HCT116 (cell line): ENCODE measurements around the gene WDR72. TPM values are rescaled to one million over a fixed set of nuclear protein-coding genes. Genes with fewer than 3 reads are reported as not detected.

Experiments
- ATAC-seq: fragments of 200-7000 bp; cut with Tn5 transposase; 2 replicates; pipeline ENCODE4 v1.9.1; 2020; ENCODE audit warnings: mild to moderate bottlenecking, moderate library complexity
- BruUV-seq: library from RNA; stranded (reverse); fragments of 400-500 nt; replicated peaks from 2 replicates; lab custom pipeline; 2021; lab: Mats Ljungman, UMichigan
- CTCF ChIA-PET: fragments of 300-600 bp; sonication (Branson Sonifier 250); formaldehyde crosslinking; loops from one replicate; lab custom pipeline; 2021; ENCODE audit warnings: antibody characterized with exemption; lab: Charles Lee
- POLR2A ChIA-PET: fragments of 300-600, 350-600 bp; sonication (Branson Sonifier 250); formaldehyde crosslinking; loops from one replicate; lab custom pipeline; 2021; ENCODE audit warnings: antibody characterized with exemption; lab: Charles Lee
- RAD21 ChIA-PET, 2 experiments: fragments of 300-600 bp; sonication (Branson Sonifier 250); formaldehyde crosslinking; loops; one replicate each; lab custom pipeline; 2023; ENCODE audit warnings: low total read pairs in 2 of 2; ENCODE audit not compliant: uncharacterized antibody in 2 of 2, unreplicated experiment in 2 of 2, low non-redundant PET in 1 of 2; lab: Charles Lee
- DNase-seq: peaks from one replicate; pipeline ENCODE4 v3.0.0-alpha.2; 2010; ENCODE audit warnings: low read depth, low spot score
- H2AFZ ChIP-seq: fragments of 200-600 bp; shearing (Covaris generic), sonication (generic); 2 replicates; pipeline ENCODE4 v1.6.1; 2017; ENCODE audit warnings: low read depth, mixed run types, mixed read lengths, antibody characterized with exemption, low read length; ENCODE audit not compliant: poor library complexity, severe bottlenecking
- H3K27ac ChIP-seq: 2 replicates; pipeline ENCODE4 v1.5.1; 2012; ENCODE audit warnings: low read depth, low read length
- H3K27me3 ChIP-seq: fragments of 200-600 bp; sonication (generic); 2 replicates; pipeline ENCODE4 v1.6.1; 2016; ENCODE audit warnings: mixed run types, low read length, mixed read lengths; ENCODE audit not compliant: insufficient read depth
- H3K36me3 ChIP-seq, 2 experiments: fragments of 200-500 bp in 1 of 2; fragments of 200-600 bp in 1 of 2; sonication (Bioruptor generic) in 1 of 2; sonication (generic) in 1 of 2; 2 replicates each; pipeline versions ENCODE4 v1.5.1 to v1.6.1; 2014 to 2016; ENCODE audit warnings: low read length in 2 of 2, inconsistent platforms in 1 of 2, mixed read lengths in 1 of 2, mixed run types in 1 of 2; ENCODE audit not compliant: insufficient read depth in 2 of 2, control insufficient read depth in 1 of 2
- H3K4me1 ChIP-seq, 2 experiments: fragments of 200-600 bp in 1 of 2; sonication (generic) in 1 of 2; 2 replicates each; pipeline versions ENCODE4 v1.5.1 to v1.6.1; 2012 to 2017; ENCODE audit warnings: low read length in 2 of 2, inconsistent platforms in 1 of 2, mild to moderate bottlenecking in 1 of 2, mixed read lengths in 1 of 2, mixed run types in 1 of 2, moderate library complexity in 1 of 2; ENCODE audit not compliant: insufficient read depth in 2 of 2, control insufficient read depth in 1 of 2
- H3K4me2 ChIP-seq: fragments of 200-600 bp; sonication (generic); 2 replicates; pipeline ENCODE4 v1.6.1; 2017; ENCODE audit warnings: mixed run types, low read length, mixed read lengths
- H3K4me3 ChIP-seq, 2 experiments: fragments of 200-600 bp in 1 of 2; sonication (generic) in 1 of 2; replicated peaks in 1 of 2; 2 replicates each; pipeline ENCODE4 v1.5.1; 2011 to 2016; ENCODE audit warnings: low read length in 2 of 2, control low read depth in 1 of 2, low read depth in 1 of 2, mild to moderate bottlenecking in 1 of 2, mixed read lengths in 1 of 2, mixed run types in 1 of 2
- H3K79me2 ChIP-seq: fragments of 200-600 bp; sonication (generic); 2 replicates; pipeline ENCODE4 v1.6.1; 2017; ENCODE audit warnings: mild to moderate bottlenecking, mixed run types, low read length, moderate library complexity, mixed read lengths; ENCODE audit not compliant: insufficient read depth
- H3K9ac ChIP-seq: fragments of 200-600 bp; sonication (generic); 2 replicates; pipeline ENCODE4 v1.6.1; 2016; ENCODE audit warnings: low read length, mixed read lengths
- H3K9me2 ChIP-seq: fragments of 200-600 bp; sonication (generic), shearing (Covaris generic); 2 replicates; pipeline ENCODE4 v1.6.1; 2017; ENCODE audit warnings: mixed run types, mild to moderate bottlenecking, moderate library complexity; ENCODE audit not compliant: insufficient read depth
- H3K9me3 ChIP-seq, 2 experiments: fragments of 200-500 bp in 1 of 2; fragments of 200-600 bp in 1 of 2; sonication (Bioruptor generic) in 1 of 2; sonication (generic) in 1 of 2; 2 replicates each; pipeline ENCODE4 v1.6.1; 2014 to 2017; ENCODE audit warnings: low read length in 2 of 2, mixed read lengths in 2 of 2, inconsistent platforms in 1 of 2, low read depth in 1 of 2, mild to moderate bottlenecking in 1 of 2, mixed run types in 1 of 2, moderate library complexity in 1 of 2; ENCODE audit not compliant: control insufficient read depth in 1 of 2, insufficient read depth in 1 of 2
- H4K20me1 ChIP-seq: fragments of 200-600 bp; sonication (generic), shearing (Covaris generic); 2 replicates; pipeline ENCODE4 v1.6.1; 2017; ENCODE audit warnings: mixed run types, mild to moderate bottlenecking, moderate library complexity; ENCODE audit not compliant: insufficient read depth
- EGR1 ChIP-seq: IDR thresholded peaks from 2 replicates; pipeline ENCODE4 v1.6.1; 2012; ENCODE audit warnings: low read depth
- ELF1 ChIP-seq: IDR thresholded peaks from 2 replicates; pipeline ENCODE4 v1.6.1; 2012; ENCODE audit warnings: low read depth, borderline replicate concordance
- EZH2 ChIP-seq: fragments of 200-600 bp; sonication (generic); IDR thresholded peaks from 2 replicates; pipeline ENCODE4 v1.6.1; 2017; ENCODE audit warnings: antibody characterized with exemption, mixed run types
- EZH2phosphoT487 ChIP-seq: fragments of 200-600 bp; IDR thresholded peaks from 2 replicates; pipeline ENCODE4 v1.6.1; 2018; ENCODE audit warnings: antibody characterized with exemption, borderline replicate concordance
- FOSL1 ChIP-seq: IDR thresholded peaks from 2 replicates; pipeline ENCODE4 v1.6.1; 2012; ENCODE audit warnings: low read depth
- JUND ChIP-seq: IDR thresholded peaks from 2 replicates; pipeline ENCODE4 v1.6.1; 2012
- POLR2A ChIP-seq: IDR thresholded peaks from 2 replicates; pipeline ENCODE4 v1.7.0; 2011; ENCODE audit warnings: borderline replicate concordance; ENCODE audit not compliant: insufficient read depth, insufficient read length; ENCODE audit errors: extremely low read depth
- RAD21 ChIP-seq: IDR thresholded peaks from 2 replicates; pipeline ENCODE4 v1.6.1; 2012; ENCODE audit warnings: low read depth, mild to moderate bottlenecking
- SIN3A ChIP-seq: IDR thresholded peaks from 2 replicates; pipeline ENCODE4 v1.6.1; 2012; ENCODE audit warnings: low read depth
- TCF7L2 ChIP-seq: IDR thresholded peaks from 2 replicates; pipeline ENCODE4 v1.7.0; 2011; ENCODE audit warnings: borderline replicate concordance, inconsistent platforms; ENCODE audit not compliant: insufficient read depth, insufficient read length; ENCODE audit errors: extremely low read depth
- ZFX ChIP-seq: fragments of 450-650 bp; IDR thresholded peaks from 2 replicates; pipeline ENCODE4 v1.6.1; 2017
- intact Hi-C: fragments of 100-400 bp; cut with micrococcal nuclease; formaldehyde crosslinking; loops from 2 replicates; pipeline ENCODE4 v1.10.0; 2022
- total RNA-seq: library from RNA; stranded (reverse); gene quantifications from one replicate; pipeline ENCODE4 v1.2.1, GENCODE V29; 2021; ENCODE audit not compliant: unreplicated experiment
- TF ChIP-seq, protein P1 (sequence below): IDR thresholded peaks from 2 replicates; pipeline ENCODE4 v1.6.1; 2012; ENCODE audit warnings: low read depth
- TF ChIP-seq, protein P2 (sequence below): IDR thresholded peaks from 2 replicates; pipeline ENCODE4 v1.6.1; 2012
- TF ChIP-seq, protein P3 (sequence below): IDR thresholded peaks from 2 replicates; pipeline ENCODE4 v1.6.1; 2012
- TF ChIP-seq, protein P4 (sequence below): IDR thresholded peaks from 2 replicates; pipeline ENCODE4 v1.6.1; 2011; ENCODE audit warnings: mild to moderate bottlenecking, low read length, moderate library complexity; ENCODE audit not compliant: insufficient replicate concordance; ENCODE audit errors: extremely low read depth
- TF ChIP-seq, protein P5 (sequence below), 3 experiments: fragments of 200-600 bp in 1 of 3; sonication (generic) in 1 of 3; IDR thresholded peaks in 2 of 3; conservative IDR thresholded peaks in 1 of 3; 2 replicates each; pipeline ENCODE4 v1.5.1; 2012 to 2017; ENCODE audit warnings: low read depth in 2 of 3, low read length in 2 of 3, antibody characterized with exemption in 1 of 3, borderline replicate concordance in 1 of 3, control low read depth in 1 of 3, mild to moderate bottlenecking in 1 of 3, mixed read lengths in 1 of 3, mixed run types in 1 of 3, moderate library complexity in 1 of 3; ENCODE audit not compliant: insufficient read depth in 1 of 3

Gene WDR72
- total RNA-seq, 1 experiment from 2014 or later, result 5.8 TPM

DNA sequence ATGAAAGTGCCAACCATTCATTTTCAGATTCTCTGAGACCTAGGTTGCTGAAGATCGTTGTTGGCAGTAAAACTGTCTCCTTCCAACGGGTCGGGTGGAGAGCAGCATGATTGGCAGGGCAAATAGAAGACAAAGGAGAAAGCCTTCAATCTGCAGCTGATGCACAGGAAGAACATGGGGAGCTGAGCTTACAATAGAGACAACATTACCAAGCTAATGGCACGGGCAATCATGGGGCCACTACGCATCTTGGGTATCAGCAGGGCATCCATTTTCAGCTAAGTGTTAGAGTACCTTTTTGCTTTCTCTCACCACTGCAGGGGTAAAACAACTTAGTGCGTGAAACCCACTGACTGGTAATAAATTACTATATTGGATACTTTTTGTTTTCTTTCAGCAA, 114.8 kb downstream of the WDR72 start:
- no peaks in the 10 kb centered on the region for H3K9me3 ChIP-seq
- H3K4me3 ChIP-seq, result no peak overlapping the region
- ChIA-PET CTCF (no interaction called here), RAD21 (no interaction called here), POLR2A (no interaction called here)
- H3K9me2 ChIP-seq, result no peaks in the 10 kb centered on the region
- intact Hi-C loops, result no loop called here
- H3K9ac ChIP-seq, result no peak overlapping the region
- BruUV-seq, result no TSS peak
- ATAC-seq, result no peak
- H3K36me3 ChIP-seq, result no peaks in the 10 kb centered on the region
- DNase-seq, result no peak
- TF ChIP-seq EZH2phosphoT487 (no peak), TCF7L2 (no peak), POLR2A (no peak), ZFX (no peak), ELF1 (no peak), EZH2 (no peak), RAD21 (no peak), EGR1 (no peak), FOSL1 (no peak), JUND (no peak), SIN3A (no peak)
- TF ChIP-seq, protein P1, sequence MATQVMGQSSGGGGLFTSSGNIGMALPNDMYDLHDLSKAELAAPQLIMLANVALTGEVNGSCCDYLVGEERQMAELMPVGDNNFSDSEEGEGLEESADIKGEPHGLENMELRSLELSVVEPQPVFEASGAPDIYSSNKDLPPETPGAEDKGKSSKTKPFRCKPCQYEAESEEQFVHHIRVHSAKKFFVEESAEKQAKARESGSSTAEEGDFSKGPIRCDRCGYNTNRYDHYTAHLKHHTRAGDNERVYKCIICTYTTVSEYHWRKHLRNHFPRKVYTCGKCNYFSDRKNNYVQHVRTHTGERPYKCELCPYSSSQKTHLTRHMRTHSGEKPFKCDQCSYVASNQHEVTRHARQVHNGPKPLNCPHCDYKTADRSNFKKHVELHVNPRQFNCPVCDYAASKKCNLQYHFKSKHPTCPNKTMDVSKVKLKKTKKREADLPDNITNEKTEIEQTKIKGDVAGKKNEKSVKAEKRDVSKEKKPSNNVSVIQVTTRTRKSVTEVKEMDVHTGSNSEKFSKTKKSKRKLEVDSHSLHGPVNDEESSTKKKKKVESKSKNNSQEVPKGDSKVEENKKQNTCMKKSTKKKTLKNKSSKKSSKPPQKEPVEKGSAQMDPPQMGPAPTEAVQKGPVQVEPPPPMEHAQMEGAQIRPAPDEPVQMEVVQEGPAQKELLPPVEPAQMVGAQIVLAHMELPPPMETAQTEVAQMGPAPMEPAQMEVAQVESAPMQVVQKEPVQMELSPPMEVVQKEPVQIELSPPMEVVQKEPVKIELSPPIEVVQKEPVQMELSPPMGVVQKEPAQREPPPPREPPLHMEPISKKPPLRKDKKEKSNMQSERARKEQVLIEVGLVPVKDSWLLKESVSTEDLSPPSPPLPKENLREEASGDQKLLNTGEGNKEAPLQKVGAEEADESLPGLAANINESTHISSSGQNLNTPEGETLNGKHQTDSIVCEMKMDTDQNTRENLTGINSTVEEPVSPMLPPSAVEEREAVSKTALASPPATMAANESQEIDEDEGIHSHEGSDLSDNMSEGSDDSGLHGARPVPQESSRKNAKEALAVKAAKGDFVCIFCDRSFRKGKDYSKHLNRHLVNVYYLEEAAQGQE, result no peak
- TF ChIP-seq, protein P2, sequence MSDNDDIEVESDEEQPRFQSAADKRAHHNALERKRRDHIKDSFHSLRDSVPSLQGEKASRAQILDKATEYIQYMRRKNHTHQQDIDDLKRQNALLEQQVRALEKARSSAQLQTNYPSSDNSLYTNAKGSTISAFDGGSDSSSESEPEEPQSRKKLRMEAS, result no peak
- TF ChIP-seq, protein P3, sequence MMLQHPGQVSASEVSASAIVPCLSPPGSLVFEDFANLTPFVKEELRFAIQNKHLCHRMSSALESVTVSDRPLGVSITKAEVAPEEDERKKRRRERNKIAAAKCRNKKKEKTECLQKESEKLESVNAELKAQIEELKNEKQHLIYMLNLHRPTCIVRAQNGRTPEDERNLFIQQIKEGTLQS, result no peak
- TF ChIP-seq, protein P4, sequence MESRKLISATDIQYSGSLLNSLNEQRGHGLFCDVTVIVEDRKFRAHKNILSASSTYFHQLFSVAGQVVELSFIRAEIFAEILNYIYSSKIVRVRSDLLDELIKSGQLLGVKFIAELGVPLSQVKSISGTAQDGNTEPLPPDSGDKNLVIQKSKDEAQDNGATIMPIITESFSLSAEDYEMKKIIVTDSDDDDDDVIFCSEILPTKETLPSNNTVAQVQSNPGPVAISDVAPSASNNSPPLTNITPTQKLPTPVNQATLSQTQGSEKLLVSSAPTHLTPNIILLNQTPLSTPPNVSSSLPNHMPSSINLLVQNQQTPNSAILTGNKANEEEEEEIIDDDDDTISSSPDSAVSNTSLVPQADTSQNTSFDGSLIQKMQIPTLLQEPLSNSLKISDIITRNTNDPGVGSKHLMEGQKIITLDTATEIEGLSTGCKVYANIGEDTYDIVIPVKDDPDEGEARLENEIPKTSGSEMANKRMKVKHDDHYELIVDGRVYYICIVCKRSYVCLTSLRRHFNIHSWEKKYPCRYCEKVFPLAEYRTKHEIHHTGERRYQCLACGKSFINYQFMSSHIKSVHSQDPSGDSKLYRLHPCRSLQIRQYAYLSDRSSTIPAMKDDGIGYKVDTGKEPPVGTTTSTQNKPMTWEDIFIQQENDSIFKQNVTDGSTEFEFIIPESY, result no peak
- TF ChIP-seq, protein P5, sequence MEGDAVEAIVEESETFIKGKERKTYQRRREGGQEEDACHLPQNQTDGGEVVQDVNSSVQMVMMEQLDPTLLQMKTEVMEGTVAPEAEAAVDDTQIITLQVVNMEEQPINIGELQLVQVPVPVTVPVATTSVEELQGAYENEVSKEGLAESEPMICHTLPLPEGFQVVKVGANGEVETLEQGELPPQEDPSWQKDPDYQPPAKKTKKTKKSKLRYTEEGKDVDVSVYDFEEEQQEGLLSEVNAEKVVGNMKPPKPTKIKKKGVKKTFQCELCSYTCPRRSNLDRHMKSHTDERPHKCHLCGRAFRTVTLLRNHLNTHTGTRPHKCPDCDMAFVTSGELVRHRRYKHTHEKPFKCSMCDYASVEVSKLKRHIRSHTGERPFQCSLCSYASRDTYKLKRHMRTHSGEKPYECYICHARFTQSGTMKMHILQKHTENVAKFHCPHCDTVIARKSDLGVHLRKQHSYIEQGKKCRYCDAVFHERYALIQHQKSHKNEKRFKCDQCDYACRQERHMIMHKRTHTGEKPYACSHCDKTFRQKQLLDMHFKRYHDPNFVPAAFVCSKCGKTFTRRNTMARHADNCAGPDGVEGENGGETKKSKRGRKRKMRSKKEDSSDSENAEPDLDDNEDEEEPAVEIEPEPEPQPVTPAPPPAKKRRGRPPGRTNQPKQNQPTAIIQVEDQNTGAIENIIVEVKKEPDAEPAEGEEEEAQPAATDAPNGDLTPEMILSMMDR (IDR thresholded peaks at IDR 0.05 in 2 of 3, conservative IDR thresholded peaks at IDR 0.05 in 1 of 3; ENCODE audit: borderline replicate concordance in 1 of 3, insufficient read depth in 1 of 3, low read depth in 2 of 3, low read length in 2 of 3), result no peak
- no peaks in the 10 kb centered on the region for H4K20me1 ChIP-seq
- H3K4me2 ChIP-seq, result no peak overlapping the region
- H3K27ac ChIP-seq, result no peak overlapping the region
- no peaks in the 10 kb centered on the region for H3K79me2 ChIP-seq
- no peak overlapping the region for H2AFZ ChIP-seq
- H3K27me3 ChIP-seq, result no peaks in the 10 kb centered on the region
- no peaks in the 10 kb centered on the region for H3K4me1 ChIP-seq
